B cell (primary cell): ENCODE results near the gene SLC30A9.

Source experiments
- EZH2 ChIP-seq: IDR thresholded peaks from 2 replicates; pipeline ENCODE4 v1.6.1; 2012; ENCODE audit warnings: borderline replicate concordance, low read depth, mild to moderate bottlenecking, moderate library complexity, low read length; ENCODE audit not compliant: insufficient read depth, poor library complexity, severe bottlenecking
- TF ChIP-seq, protein P1 (sequence below): fragments of 200-600 bp; IDR thresholded peaks from one replicate; pipeline ENCODE4 v1.8.0; 2022; ENCODE audit warnings: antibody characterized with exemption, mild to moderate bottlenecking

GRCh38 chr4:42122237-42122636 is 131.9 kb downstream of the SLC30A9 start:
- TF ChIP-seq, protein P1, sequence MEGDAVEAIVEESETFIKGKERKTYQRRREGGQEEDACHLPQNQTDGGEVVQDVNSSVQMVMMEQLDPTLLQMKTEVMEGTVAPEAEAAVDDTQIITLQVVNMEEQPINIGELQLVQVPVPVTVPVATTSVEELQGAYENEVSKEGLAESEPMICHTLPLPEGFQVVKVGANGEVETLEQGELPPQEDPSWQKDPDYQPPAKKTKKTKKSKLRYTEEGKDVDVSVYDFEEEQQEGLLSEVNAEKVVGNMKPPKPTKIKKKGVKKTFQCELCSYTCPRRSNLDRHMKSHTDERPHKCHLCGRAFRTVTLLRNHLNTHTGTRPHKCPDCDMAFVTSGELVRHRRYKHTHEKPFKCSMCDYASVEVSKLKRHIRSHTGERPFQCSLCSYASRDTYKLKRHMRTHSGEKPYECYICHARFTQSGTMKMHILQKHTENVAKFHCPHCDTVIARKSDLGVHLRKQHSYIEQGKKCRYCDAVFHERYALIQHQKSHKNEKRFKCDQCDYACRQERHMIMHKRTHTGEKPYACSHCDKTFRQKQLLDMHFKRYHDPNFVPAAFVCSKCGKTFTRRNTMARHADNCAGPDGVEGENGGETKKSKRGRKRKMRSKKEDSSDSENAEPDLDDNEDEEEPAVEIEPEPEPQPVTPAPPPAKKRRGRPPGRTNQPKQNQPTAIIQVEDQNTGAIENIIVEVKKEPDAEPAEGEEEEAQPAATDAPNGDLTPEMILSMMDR, result no peak
- no peak for TF ChIP-seq EZH2
